ENCODE results near the gene PLXNA4.

DNA sequence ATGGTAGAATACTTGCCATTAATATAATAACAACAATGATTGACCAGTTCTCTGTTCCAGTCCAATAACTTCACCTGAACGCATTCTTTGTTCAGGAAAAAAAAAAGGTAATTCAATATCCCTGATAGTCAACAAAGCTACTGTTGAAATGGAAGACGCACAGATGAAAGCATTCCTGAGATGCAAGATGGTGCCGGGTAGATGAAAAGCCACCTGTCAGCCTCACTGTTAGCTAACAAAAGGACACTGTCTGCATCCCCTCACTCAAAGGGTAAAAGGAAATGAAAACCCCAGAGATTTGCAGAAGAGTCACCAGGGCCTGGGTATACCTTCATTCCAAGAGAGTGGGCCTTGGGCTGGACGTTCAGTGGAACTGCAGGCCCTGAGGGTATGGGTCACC is 357.4 kb downstream of the PLXNA4 start:
- TF ChIP-seq TAF1 (IDR thresholded peaks at IDR 0.05; ENCODE audit: low read depth, low read length) (no peak), POLR2AphosphoS5 (IDR thresholded peaks at IDR 0.05; ENCODE audit: low read depth, low read length) (no peak), SPI1 (IDR thresholded peaks at IDR 0.05; ENCODE audit: low read depth, low read length) (no peak), POLR2A (IDR thresholded peaks at IDR 0.05; ENCODE audit: low read depth, low read length) (no peak), PAX5 (IDR thresholded peaks at IDR 0.05; ENCODE audit: insufficient read depth, low read length, severe bottlenecking) (no peak), POU2F2 (IDR thresholded peaks at IDR 0.05; ENCODE audit: low read depth, low read length) (no peak)
